HG03139 (cell line): ENCODE measurements around the gene PBLD.
"Not testable (repeated sequence)": the region's sequence is repeated elsewhere in the genome, so short reads cannot be mapped to it uniquely, and the experiment has no call there.

Experiments
- ATAC-seq: cut with Tn5 transposase; IDR thresholded peaks from one replicate; pipeline ENCODE4 v1.9.1; 2021; ENCODE audit not compliant: unreplicated experiment

PBLD gene

DNA sequence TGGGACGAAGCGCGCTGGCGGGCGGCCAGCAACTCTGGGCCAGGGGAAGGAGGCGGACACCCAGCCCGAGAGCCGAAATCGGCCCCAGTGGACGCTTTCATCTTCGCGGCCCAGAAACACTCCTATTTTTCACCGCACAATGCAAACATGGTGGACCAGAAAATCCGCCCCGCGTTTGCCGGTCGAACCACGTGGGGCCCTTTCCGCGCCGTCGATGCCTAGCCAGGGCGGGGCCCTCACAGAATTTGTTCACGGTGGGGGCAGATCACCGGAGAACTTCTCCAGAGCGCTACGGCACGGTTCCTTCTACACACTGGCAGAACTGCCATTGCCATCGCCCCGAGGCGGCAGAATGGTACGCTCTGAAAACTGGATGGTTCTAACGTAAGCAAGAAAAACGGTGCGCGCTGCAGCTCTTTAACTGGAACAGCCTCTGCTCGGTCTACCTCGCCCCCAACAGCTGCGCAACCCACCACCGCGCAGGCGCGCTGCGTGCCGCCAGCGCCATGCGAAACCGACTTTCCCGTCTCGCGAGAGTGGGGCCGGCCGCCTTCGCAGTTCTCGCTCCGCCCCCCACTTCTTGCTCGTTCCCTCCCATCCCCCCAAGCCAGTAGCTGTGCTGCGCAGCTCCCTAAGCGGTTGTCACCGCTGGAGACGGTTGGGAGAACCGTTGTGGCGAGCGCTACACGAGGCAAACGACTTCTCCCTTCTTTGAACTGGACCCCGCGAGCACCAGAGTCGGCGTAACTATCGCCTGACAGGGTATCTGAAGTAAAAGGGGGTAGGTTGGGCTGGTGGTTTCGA, 1.1 kb downstream of the PBLD start, which contains the start of gene HNRNPH3:
HNRNPH3 (plus strand) TSS at position 610 of the 804 bp plus-strand sequence. CDS start 5,158 bp downstream, outside the sequence.
- peak; percentile 78 for ATAC-seq

DNA sequence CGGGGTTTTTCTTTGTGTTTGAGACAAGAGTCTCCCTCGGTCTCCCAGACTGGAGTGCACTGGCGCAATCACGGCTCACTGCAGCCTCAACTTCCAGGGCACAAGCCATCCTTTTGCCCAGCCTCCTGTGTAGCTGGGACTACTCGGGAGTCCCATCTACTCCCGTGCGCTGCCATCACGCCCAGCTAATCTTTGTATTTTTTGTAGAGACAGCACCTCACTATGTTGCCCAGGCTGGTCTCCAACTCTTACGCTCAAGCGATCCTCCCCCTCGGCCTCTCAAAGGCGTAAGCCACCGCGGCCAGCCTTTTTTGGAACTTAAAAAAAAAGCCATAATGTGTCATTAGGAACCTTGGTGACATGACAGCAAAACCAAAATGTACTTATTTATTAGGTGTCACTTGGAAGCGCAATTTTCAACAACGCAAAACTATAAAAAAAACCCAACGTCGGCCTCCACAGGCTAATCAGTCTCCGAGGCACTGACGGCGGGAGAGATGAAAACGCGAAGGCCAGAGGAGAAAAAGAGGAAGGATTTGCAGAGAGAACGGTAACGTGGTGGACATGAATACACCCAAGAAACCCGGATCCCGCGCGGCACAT, 1.8 kb downstream of the PBLD start:
- ATAC-seq, result no peak

DNA sequence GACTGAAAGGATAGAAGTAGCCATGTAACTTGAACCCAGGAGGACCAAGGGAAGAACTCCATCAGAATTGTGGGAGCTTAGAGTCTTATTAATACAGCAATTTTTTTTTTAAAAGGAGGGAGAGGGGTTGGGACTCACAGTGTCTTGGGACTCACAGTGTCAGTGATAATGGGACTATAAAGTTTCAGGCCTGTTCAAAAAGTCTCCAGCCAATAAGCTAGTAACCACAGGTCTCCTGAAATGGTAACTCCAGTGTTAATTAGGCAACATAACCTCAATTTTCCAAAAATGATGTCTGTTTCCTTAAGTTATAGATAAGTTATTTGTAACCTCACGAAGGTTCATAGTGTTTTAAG, 3.2 kb downstream of the PBLD start:
- ATAC-seq, result no peak

DNA sequence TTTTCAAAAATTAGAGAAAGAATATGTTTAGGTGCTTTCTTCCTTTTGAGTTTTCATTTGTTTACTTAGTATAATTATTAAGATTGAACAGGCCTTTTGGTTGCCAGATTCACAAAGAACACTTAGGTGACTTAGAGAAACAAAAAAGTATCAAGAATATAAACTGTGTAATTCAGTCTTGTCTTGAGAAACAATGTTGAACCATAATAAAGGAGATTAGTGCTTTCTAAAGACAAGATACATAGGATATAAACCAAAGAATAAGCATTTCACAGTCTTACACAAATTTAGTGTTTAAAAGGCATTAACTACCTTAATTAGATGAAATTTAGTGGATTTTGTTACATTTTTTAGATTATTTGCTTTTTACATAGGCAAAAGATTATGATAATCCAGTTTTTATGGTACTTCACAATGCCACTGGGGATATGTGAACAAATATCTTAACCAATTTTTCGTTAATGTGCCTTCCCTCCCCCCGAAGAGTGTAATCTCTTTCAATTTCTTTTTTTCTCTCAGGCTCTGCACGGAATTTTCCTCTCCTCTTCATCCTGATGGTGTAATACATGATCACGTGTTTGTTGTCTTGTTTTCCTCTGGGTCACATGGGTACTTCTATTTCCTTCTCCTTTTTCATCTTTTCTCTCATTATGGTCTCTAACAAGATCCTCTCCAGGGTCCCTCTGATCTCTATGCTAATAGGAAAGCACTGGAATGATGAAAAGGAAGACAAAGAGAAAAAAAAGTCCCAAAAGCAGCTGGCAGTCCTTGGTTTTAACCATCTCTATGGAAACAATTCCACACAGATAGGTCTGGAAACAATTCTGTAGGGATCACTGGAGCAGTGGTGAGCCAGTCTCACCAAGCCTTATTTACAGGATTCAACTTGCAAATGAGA, 4.6 kb downstream of the PBLD start:
- no peak for ATAC-seq

DNA sequence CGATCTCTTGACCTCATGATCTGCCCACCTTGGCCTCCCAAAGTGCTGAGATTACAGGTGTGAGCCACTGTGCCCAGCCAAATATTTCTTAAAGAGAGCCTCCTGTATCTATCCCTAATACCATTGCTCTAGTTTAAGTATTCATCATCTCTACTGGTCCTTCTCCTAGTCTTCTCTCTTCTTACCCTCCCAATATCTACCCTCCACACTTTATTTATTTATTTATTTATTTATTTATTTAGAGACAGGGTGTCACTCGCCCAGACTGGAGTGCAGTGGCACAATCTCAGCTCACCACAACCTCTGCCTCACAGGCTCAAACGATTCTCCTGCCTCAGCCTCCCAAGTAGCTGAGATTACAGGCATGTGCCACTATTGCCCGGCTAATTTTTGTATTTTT, 8.3 kb downstream of the PBLD start:
- ATAC-seq, result not testable (repeated sequence)

DNA sequence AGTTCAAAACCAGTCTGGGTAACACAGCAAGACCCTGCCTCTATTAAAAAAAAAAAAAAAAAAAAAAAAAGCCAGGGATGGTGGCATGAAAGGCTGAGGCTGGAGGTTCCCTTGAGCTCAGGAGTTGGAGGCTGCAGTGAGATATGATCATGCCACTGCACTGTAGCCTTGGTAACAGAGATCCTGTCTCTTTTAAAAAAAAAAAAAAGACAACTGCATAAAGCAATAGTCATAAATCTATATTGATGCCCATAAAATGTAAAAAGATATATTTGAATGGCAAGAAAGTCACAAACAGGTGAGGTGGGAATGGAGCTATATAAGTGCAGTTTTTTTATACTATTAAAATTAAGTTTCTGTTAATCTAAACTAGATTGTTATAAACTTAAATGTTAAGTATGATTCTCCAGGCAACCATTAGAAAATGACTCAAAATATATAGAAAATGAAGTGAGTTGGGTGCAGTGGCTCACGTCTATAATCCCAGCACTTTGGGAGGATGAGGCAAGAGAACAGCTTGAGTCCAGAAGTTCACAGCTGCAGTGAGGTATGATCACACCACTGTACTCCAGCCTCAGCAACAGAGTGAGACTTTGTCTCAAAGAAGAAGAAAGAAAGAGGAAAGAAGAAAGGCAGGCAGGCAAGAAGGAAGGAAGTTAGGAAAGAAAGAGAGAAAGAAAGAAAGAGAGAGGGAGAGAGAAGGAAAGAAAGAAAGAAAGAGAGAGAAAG, 14.2 kb downstream of the PBLD start:
- ATAC-seq, result no peak

DNA sequence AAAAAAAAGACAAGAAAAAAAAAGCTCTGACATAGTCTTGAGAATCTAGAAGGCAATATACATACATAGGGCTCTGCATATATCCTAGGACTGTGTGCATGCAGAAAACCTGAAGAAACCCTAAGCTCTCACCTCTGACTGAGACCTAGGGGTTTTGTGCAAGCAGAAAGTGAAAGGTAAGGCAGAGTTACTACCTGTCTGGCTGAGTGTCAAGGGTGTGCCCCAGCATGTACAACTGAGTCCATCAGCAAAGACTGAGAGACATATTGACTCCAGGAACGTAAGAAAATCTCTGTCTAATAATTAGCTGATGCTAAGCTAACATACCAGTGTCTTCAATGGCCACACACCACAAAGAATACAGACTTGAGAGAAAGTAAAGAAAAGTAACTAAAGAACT, 17.1 kb downstream of the PBLD start:
- ATAC-seq, result no peak

DNA sequence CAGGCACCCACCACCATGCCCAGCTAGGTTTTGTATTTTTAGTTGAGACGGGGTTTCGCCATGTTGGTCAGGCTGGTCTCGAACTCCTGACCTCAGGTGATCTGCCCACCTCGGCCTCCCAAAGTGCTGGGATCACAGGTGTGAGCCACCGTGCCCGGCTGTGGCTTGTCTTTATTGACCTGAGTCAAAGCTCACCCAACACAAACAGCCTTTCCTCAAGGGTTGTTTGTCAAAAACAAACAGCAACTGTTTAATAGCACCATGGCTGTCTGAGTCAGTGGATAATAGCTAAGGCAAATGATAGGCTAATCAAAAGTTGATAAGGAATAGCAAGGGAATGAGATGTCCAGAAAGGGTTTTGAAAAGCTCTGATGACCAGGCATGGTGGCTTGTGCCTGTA, 17.8 kb downstream of the PBLD start:
- not testable (repeated sequence) for ATAC-seq

DNA sequence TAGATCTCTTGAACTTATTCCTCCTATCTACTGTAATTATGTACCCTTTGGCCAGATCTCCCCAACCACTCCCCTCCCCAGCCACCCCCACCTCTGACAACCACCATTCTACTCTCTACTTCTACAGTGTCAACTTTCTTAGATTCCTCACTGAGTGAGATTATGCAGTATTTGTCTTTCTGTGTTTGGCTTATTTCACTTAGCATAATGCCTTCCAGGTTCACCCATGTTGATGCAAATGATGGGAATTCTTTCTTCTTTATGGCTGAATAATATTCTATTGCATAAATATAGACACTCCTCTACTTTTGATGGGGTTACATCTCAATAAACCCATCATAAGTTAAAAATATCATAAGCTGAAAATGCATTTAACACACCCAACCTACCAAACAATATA, 22.2 kb downstream of the PBLD start:
- no peak for ATAC-seq

DNA sequence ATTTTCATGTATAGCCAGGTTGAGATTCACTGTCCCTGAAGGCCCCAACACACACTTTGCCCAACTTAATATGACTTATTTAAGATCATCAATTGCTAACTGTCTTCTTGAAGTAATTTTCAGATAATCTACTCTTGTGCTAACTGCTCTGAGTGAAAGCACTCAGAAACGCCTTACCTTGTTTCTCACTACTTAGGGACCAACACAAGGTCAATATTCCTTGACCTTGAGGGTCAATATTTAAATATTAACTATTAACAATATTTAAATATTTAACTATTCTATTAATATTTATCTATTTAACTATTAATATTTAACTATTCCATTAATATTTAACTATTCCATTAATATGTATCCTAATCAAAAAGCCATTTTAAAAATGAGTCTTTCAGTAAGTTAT, 26.9 kb downstream of the PBLD start:
- no peak for ATAC-seq

DNA sequence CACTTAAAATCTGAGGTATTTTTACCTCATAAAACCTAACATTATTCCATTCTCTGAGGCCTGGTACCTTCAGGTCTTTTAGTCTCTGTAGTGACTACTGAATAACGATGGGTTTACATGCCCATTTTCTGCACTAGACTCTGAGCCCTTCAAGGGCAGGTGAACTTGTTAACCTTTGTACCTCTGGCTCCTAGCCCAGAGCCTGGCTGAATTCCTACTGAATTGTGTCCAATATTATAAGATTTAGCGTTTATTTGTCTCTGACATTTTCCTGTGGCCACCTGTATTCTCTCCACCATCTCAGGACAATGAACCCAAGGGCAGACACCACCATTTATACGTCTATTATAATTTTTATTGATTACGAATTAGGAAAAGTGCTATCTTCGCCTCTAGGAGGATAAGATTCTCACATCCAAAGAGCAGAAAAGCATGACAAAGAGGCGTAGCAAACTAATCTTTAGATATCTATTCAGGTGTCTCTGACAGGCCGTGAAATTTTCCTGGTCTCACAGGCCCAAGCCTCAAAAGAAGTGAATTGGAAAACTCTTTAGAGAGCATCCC, 28.8 kb downstream of the PBLD start:
- ATAC-seq, result no peak

DNA sequence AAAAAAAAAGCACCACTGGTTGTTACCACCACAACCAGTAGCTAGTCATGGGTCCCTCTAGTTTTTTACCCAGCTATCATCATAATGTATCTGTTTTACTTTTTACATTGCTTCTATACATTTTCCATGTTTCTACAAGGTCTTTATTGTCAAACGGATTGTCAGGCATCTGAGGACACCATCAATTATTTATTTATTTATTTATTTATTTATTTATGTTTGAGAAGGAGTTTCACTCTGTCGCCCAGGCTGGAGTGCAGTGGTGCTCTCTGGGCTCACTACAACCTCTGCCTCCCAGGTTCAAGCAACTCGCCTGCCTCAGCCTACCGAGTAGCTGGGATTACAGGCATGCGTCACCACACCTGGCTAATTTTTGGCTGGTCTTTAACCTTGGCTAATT, 29.9 kb downstream of the PBLD start:
- no peak for ATAC-seq

DNA sequence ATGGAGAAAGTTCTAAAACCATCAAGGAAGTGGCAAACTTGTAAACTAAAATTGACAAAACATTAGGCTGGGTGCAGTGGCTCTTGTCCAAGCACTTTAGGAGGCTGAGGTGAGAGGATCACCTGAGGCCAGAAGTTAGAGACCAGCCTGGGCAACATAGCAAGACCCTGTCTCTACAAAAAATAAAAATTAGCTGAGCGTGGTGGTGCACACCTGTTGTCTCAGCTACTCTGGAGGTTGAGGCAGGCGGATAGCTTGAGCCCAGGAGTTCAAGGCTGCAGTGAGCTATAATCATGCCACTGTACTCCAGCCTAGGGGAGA, 30.3 kb downstream of the PBLD start:
- no peak for ATAC-seq

DNA sequence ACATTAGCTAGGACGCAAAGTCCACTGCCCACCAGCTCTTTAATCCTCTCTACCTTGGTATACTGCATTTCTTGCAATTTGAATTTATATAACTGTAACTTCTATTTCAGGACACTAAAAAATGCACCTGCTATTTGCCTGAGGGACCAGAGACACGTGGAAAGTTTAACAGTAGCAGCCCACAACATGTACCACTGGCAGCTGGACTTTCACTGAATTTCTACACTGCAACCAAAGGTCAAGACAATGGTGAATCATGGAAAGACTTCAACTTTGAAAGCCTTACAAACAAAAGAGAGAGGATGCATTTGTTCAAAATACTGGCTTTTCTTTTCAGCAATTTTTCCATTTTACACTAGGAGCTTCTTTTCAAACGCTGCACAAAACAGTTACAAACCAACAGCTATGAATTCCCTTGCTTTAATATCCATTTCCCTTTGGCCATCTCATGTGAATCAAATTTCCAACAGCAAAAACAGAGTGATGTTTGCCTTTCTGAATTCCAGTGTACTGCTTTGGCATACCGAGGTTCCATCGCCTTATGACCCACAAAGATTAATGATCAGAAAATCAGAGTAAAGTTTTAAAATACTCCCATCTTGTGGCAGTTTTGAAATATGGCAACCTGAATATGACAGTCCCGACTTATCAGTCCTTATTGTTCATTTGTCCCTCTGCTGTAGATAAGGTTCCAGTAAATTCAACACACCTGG, 30.8 kb downstream of the PBLD start:
- no peak for ATAC-seq

DNA sequence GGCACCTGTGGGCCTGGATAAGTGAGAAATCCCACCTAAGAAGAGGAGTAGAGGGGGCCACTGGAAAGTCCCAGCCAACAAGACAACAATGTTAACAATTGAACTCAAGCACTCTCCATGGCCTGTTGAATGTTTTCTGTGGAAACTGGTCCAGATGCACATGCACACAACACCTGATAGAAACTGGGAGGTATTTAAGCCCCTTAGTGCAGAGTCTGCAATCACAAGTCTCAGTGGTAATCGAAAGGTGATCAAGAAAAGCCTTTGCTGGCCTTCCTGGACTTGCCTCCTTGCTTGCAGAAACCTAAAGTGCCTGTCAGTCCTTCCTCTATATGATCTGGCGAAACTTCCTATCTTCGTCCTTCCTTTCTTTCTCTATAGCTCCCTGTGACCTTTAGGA, 31.4 kb downstream of the PBLD start:
- no peak for ATAC-seq

DNA sequence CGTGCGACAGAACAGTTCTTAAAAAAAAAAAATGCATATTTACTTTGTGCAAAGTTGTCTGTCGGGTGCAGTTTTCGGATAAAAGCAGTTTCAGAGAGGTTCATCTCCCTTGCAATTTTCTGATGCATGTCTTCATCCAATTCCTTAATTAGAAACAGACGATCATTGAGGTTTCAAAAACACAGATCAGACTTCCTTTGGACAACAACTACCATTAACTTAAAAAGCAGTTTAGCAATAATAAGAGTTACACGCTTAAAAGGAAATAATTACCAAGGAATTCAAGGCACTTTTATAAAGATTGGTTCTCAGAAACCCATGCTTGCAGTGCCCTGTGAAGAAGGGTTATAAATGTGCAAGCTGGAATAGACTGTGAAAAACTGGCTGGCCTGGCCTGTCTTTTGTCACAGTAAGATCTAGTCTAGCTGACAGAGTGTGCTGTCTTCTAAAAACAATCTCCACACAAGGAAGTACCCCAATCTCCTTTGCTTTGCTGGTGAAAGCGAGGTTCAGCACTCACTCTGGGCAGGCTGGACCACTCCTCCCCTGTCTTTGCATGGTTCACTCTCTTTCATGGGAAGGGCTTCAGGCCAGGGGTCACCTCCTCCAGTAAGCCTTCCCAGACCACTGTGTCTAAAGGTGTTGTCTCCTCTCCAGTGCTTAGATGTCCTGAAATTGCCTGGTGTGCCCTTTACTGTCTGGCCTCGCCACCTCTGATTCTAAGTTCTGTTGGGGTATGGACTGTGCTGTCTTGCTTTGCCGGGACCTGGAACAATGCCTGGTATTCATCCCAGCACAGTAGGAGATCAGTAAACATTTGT, 35.7 kb downstream of the PBLD start:
- no peak for ATAC-seq

DNA sequence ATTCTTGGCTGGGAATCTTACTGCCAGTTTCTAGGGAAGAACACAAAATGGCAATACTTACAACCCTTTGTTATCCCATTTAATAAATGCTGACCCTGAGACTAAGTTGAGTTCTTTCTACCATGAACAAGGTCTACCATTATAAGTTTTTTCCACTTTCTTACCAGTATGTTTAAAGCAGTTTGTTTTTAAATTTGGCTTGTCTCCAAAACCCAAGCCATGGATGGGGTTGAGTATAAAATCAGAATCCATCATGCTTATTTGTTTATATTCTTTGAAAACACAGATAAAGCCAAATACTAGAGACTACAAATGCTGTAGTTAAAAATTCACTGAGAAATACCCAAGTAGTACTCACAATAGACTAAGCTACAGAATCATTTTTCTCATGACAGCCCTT, 42.0 kb downstream of the PBLD start:
- no peak for ATAC-seq

DNA sequence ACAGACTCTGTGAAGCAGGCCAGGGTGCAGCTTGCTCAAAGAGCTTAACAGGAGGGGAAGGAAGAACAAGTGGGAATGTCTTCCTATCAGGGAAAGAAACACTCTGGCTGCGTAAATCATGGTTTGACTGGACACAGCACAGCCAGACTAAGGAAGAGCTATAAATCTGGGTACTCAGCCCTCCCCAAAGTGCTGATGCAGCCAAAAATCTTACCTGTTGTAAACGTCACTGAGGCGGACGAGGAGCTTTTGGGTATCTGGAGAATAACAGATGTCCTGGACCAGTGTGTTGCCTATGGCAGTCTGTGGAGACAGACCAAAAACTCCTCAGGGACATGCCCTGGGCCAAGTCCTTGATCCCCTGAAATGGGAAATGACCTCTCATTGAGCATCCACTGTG, 44.0 kb downstream of the PBLD start:
- ATAC-seq, result no peak
